ENCODE results near the gene SCYGR4. TPM values are rescaled to one million over a fixed set of nuclear protein-coding genes. Genes with fewer than 3 reads are reported as not detected.

Gene SCYGR4
- polyA plus RNA-seq, 1 donor from 2014 or later: not detected

DNA sequence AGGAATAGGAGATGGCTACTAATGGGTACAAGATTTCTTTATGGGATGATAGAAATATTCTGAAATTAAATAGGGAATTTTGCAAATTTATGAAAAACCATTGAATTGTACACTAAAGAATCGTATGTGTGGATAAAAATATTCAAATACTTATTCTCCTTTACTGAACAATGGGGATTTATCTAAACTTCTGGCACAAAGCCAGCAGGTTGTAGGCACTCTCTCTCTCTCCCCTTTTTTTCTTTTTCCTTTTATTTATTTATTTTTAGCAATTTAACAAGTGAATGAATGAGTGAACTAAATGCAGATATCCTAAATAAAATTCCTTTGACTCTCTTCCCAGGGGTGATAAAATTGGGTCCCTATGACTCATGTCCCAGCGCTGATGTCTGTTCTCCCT, 40.5 kb upstream of the SCYGR4 start:
- Histone ChIP-seq H3K4me3 (ENCODE audit: low read length) (no peak overlapping the region), H3K9me2 (ENCODE audit: insufficient read depth, low read length) (no peaks in the 10 kb centered on the region), H3K4me2 (ENCODE audit: low read length) (no peak overlapping the region), H2AFZ (ENCODE audit: low read depth, low read length) (no peak overlapping the region), H3K27me3 (ENCODE audit: insufficient read depth, low read depth, low read length) (no peaks in the 10 kb centered on the region), H3K9ac (ENCODE audit: low read length) (no peak overlapping the region), H3K36me3 (ENCODE audit: insufficient read depth, low read length) (no peaks in the 10 kb centered on the region), H3K27ac (ENCODE audit: low read length) (no peak overlapping the region), H4K20me1 (ENCODE audit: insufficient read depth) (no peaks in the 10 kb centered on the region), H3K79me2 (replicated peaks; ENCODE audit: insufficient read depth, low read length) (no peaks in the 10 kb centered on the region), H3K9me3 (ENCODE audit: low read length) (no peaks in the 10 kb centered on the region), H3F3A (ENCODE audit: insufficient read depth, low read length, poor library complexity, severe bottlenecking) (no peaks in the 10 kb centered on the region)
- TF ChIP-seq SMC3 (conservative IDR thresholded peaks at IDR 0.05; ENCODE audit: poor library complexity): no peak
- TF ChIP-seq EP300 (conservative IDR thresholded peaks at IDR 0.05; ENCODE audit: poor library complexity, severe bottlenecking): no peak
- no peak for TF ChIP-seq TAF1 (IDR thresholded peaks at IDR 0.05; ENCODE audit: low read depth)
- TF ChIP-seq, protein P1, sequence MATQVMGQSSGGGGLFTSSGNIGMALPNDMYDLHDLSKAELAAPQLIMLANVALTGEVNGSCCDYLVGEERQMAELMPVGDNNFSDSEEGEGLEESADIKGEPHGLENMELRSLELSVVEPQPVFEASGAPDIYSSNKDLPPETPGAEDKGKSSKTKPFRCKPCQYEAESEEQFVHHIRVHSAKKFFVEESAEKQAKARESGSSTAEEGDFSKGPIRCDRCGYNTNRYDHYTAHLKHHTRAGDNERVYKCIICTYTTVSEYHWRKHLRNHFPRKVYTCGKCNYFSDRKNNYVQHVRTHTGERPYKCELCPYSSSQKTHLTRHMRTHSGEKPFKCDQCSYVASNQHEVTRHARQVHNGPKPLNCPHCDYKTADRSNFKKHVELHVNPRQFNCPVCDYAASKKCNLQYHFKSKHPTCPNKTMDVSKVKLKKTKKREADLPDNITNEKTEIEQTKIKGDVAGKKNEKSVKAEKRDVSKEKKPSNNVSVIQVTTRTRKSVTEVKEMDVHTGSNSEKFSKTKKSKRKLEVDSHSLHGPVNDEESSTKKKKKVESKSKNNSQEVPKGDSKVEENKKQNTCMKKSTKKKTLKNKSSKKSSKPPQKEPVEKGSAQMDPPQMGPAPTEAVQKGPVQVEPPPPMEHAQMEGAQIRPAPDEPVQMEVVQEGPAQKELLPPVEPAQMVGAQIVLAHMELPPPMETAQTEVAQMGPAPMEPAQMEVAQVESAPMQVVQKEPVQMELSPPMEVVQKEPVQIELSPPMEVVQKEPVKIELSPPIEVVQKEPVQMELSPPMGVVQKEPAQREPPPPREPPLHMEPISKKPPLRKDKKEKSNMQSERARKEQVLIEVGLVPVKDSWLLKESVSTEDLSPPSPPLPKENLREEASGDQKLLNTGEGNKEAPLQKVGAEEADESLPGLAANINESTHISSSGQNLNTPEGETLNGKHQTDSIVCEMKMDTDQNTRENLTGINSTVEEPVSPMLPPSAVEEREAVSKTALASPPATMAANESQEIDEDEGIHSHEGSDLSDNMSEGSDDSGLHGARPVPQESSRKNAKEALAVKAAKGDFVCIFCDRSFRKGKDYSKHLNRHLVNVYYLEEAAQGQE (IDR thresholded peaks at IDR 0.05; ENCODE audit: borderline replicate concordance): no peak
- TF ChIP-seq MXI1 (conservative IDR thresholded peaks at IDR 0.05; ENCODE audit: poor library complexity, severe bottlenecking): no peak
- TF ChIP-seq RAD21 (conservative IDR thresholded peaks at IDR 0.05): no peak
- TF ChIP-seq EZH2 (IDR thresholded peaks at IDR 0.05; ENCODE audit: borderline replicate concordance, insufficient read depth, low read length, poor library complexity, severe bottlenecking): no peak
- TF ChIP-seq, protein P2, sequence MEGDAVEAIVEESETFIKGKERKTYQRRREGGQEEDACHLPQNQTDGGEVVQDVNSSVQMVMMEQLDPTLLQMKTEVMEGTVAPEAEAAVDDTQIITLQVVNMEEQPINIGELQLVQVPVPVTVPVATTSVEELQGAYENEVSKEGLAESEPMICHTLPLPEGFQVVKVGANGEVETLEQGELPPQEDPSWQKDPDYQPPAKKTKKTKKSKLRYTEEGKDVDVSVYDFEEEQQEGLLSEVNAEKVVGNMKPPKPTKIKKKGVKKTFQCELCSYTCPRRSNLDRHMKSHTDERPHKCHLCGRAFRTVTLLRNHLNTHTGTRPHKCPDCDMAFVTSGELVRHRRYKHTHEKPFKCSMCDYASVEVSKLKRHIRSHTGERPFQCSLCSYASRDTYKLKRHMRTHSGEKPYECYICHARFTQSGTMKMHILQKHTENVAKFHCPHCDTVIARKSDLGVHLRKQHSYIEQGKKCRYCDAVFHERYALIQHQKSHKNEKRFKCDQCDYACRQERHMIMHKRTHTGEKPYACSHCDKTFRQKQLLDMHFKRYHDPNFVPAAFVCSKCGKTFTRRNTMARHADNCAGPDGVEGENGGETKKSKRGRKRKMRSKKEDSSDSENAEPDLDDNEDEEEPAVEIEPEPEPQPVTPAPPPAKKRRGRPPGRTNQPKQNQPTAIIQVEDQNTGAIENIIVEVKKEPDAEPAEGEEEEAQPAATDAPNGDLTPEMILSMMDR (IDR thresholded peaks at IDR 0.05; ENCODE audit: poor library complexity, severe bottlenecking): no peak
- no peak for TF ChIP-seq POLR2AphosphoS5 (IDR thresholded peaks at IDR 0.05)

DNA sequence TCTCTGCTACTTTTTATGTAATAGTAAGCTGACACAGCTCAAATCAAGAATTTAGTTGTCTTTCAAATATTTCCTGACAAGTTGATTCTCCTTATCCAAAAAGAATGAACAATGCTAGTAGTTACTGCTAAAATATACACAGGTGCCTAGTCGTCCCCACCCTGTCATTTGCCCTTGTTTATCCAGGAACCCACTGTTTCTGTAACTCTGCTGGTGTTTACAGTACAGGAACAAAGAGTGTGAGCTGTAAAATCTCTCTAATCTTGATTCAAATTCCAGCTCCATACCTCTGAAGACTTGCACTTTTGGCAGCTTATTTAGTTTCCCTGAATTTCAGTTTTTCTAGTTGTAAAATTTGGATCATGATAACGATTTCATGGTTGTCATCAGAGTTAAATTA, 39.7 kb upstream of the SCYGR4 start:
- H4K20me1 ChIP-seq (ENCODE audit: insufficient read depth): no peaks in the 10 kb centered on the region
- no peak overlapping the region for H3K27ac ChIP-seq (ENCODE audit: low read length)
- TF ChIP-seq, protein P1 (IDR thresholded peaks at IDR 0.05; ENCODE audit: borderline replicate concordance): no peak
- TF ChIP-seq POLR2AphosphoS5 (IDR thresholded peaks at IDR 0.05) (no peak), EZH2 (IDR thresholded peaks at IDR 0.05; ENCODE audit: borderline replicate concordance, insufficient read depth, low read length, poor library complexity, severe bottlenecking) (no peak), MXI1 (conservative IDR thresholded peaks at IDR 0.05; ENCODE audit: poor library complexity, severe bottlenecking) (no peak), TAF1 (IDR thresholded peaks at IDR 0.05; ENCODE audit: low read depth) (no peak), SMC3 (conservative IDR thresholded peaks at IDR 0.05; ENCODE audit: poor library complexity) (no peak), EP300 (conservative IDR thresholded peaks at IDR 0.05; ENCODE audit: poor library complexity, severe bottlenecking) (no peak), RAD21 (conservative IDR thresholded peaks at IDR 0.05) (no peak)
- TF ChIP-seq, protein P2 (IDR thresholded peaks at IDR 0.05; ENCODE audit: poor library complexity, severe bottlenecking): no peak
- no peaks in the 10 kb centered on the region for H3F3A ChIP-seq (ENCODE audit: insufficient read depth, low read length, poor library complexity, severe bottlenecking)
- no peak overlapping the region for H3K9ac ChIP-seq (ENCODE audit: low read length)
- no peak overlapping the region for H3K4me2 ChIP-seq (ENCODE audit: low read length)
- no peak overlapping the region for H2AFZ ChIP-seq (ENCODE audit: low read depth, low read length)
- H3K9me3 ChIP-seq (ENCODE audit: low read length): no peaks in the 10 kb centered on the region
- no peaks in the 10 kb centered on the region for H3K79me2 ChIP-seq (replicated peaks; ENCODE audit: insufficient read depth, low read length)
- no peaks in the 10 kb centered on the region for H3K27me3 ChIP-seq (ENCODE audit: insufficient read depth, low read depth, low read length)
- no peak overlapping the region for H3K4me3 ChIP-seq (ENCODE audit: low read length)
- no peaks in the 10 kb centered on the region for H3K9me2 ChIP-seq (ENCODE audit: insufficient read depth, low read length)
- no peaks in the 10 kb centered on the region for H3K36me3 ChIP-seq (ENCODE audit: insufficient read depth, low read length)
